ENCODE data around the gene QTRT2. TPM values are rescaled to one million over a fixed set of nuclear protein-coding genes. Genes with fewer than 3 reads are reported as not detected.

QTRT2 gene
- total and polyA plus RNA-seq, 10 of the 15 experiments (the other 5 are each of a cell fraction or from before 2014, with no cell fraction given) = 17.8 to 42.3 (median 28.7) TPM

- H3K27ac ChIP-seq (ENCODE audit: control insufficient read depth, insufficient read depth) = no peak overlapping the region
- no peak overlapping the region for H3K9ac ChIP-seq (ENCODE audit: control insufficient read depth, insufficient read depth, low read length)
- BruUV-seq (replicated peaks) = no TSS peak
- no peaks in the 10 kb centered on the region; a peak in 2 of 4 replicates for H3K27me3 ChIP-seq (replicated peaks in 1 of 2; ENCODE audit: control insufficient read depth in 2 of 2, insufficient read depth in 2 of 2, low read length in 1 of 2)
- FAIRE-seq (no peak), ATAC-seq (no peak), DNase-seq (ENCODE audit: low read depth, low spot score) (no peak)
- no peaks in the 10 kb centered on the region for H3K4me1 ChIP-seq (ENCODE audit: control insufficient read depth, insufficient read depth, low read length)
- ChIA-PET SMC1A (ENCODE audit: uncharacterized antibody, unreplicated experiment) (no interaction called here), CTCF (no interaction called here), RAD21 (ENCODE audit: unreplicated experiment) (no interaction called here), POLR2A (no interaction called here)
- 91% methylated on average over 3 of the region's 3 CpGs for WGBS (ENCODE audit: insufficient coverage, insufficient replicate concordance, low lambda C conversion rate, missing lambda C conversion rate)
- no peaks in the 10 kb centered on the region for H3K36me3 ChIP-seq (ENCODE audit: control insufficient read depth in 2 of 2, insufficient read depth in 2 of 2, low read length in 1 of 2)
- no peaks in the 10 kb centered on the region; the same call in 2 of the 3 replicates for H3K9me3 ChIP-seq (replicated peaks; ENCODE audit: control insufficient read depth, insufficient read depth, low read length)
- H3K4me3 ChIP-seq = no peak overlapping the region
- H3K4me2 ChIP-seq (ENCODE audit: control insufficient read depth, insufficient read depth) = no peak overlapping the region
- intact Hi-C loops (cut with micrococcal nuclease; ENCODE audit: unreplicated experiment) = no loop called here
- H3K79me2 ChIP-seq (ENCODE audit: control insufficient read depth, insufficient read depth, low read length) = no peaks in the 10 kb centered on the region
- no peak overlapping the region for H2AFZ ChIP-seq (ENCODE audit: control insufficient read depth, low read depth, low read length)
- no peaks in the 10 kb centered on the region for H4K20me1 ChIP-seq (ENCODE audit: control insufficient read depth, insufficient read depth)
- in situ Hi-C loops (cut with MboI) = no loop called here
- TF ChIP-seq PRDM15 (CRISPR knock-in tag; IDR thresholded peaks at IDR 0.05) (no peak), RBBP5 (conservative IDR thresholded peaks at IDR 0.05) (no peak), BACH1 (IDR thresholded peaks at IDR 0.05; ENCODE audit: borderline replicate concordance) (no peak), CTCF (IDR thresholded peaks at IDR 0.05 in 2 of 3, conservative IDR thresholded peaks at IDR 0.05 in 1 of 3; ENCODE audit: control insufficient read depth in 2 of 3, extremely low read depth in 1 of 3, insufficient read depth in 1 of 3, low read depth in 3 of 3, low read length in 3 of 3) (no peak), NBN (IDR thresholded peaks at IDR 0.05) (no peak), TCF7 (IDR thresholded peaks at IDR 0.05; ENCODE audit: borderline replicate concordance) (no peak), E2F8 (IDR thresholded peaks at IDR 0.05; ENCODE audit: low read depth, partially characterized antibody) (no peak), ASH2L (IDR thresholded peaks at IDR 0.05; ENCODE audit: borderline replicate concordance, low read depth) (no peak), ELK1 (IDR thresholded peaks at IDR 0.05; ENCODE audit: low read depth, low read length) (no peak), RAD21 (IDR thresholded peaks at IDR 0.05; ENCODE audit: insufficient read depth, low read depth, low read length) (no peak), PBX3 (IDR thresholded peaks at IDR 0.05; ENCODE audit: insufficient replicate concordance, low read depth, low read length) (no peak), LARP7 (IDR thresholded peaks at IDR 0.05) (no peak)
These were observed 63.7 kb downstream of the QTRT2 start for GRCh38 chr3:114120211-114120610.

All from GM12878 (cell line).